Thoracic aorta (tissue), 2 donors: ENCODE data around the gene CYP4B1. TPM values are rescaled to one million over a fixed set of nuclear protein-coding genes. Genes with fewer than 3 reads are reported as not detected.

Experiments used
- ATAC-seq: fragments of 150-250 bp; one replicate; pipeline ENCODE4 v1.8.0; 2017; ENCODE audit warnings: low read depth; ENCODE audit not compliant: insufficient number of reproducible peaks, low FRiP score
- DNase-seq: peaks from one replicate; pipeline ENCODE4 v3.0.0-alpha.2; 2020; ENCODE audit warnings: low spot score
- H3K27ac ChIP-seq, 2 donors: fragments of 200-600 bp; sonication (generic); 1 replicate in 1 of 2; 2 replicates in 1 of 2; pipeline ENCODE4 v1.5.1; 2016; ENCODE audit warnings: mild to moderate bottlenecking in 2 of 2, moderate library complexity in 2 of 2
- H3K27me3 ChIP-seq: fragments of 200-600 bp; sonication (generic); replicated peaks from 2 replicates; pipeline ENCODE4 v1.6.0; 2016; ENCODE audit warnings: mild to moderate bottlenecking; ENCODE audit not compliant: insufficient read depth
- H3K36me3 ChIP-seq: fragments of 200-600 bp; sonication (generic); one replicate; pipeline ENCODE4 v1.5.1; 2016
- H3K4me1 ChIP-seq, 2 donors: fragments of 200-600 bp; sonication (generic); 1 replicate in 1 of 2; 2 replicates in 1 of 2; pipeline versions ENCODE4 v1.5.1 to v1.6.0; 2016; ENCODE audit warnings: low read depth in 2 of 2, mild to moderate bottlenecking in 1 of 2; ENCODE audit not compliant: control insufficient read depth in 1 of 2
- H3K4me3 ChIP-seq: fragments of 200-600 bp; sonication (generic); 2 replicates; pipeline ENCODE4 v1.5.1; 2016; ENCODE audit warnings: mild to moderate bottlenecking
- H3K9me3 ChIP-seq: fragments of 200-600 bp; sonication (generic); 2 replicates; pipeline ENCODE4 v1.5.1; 2016
- CTCF ChIP-seq: fragments of 200-600 bp; sonication (generic); IDR thresholded peaks from one replicate; pipeline ENCODE4 v1.5.1; 2019; ENCODE audit warnings: antibody characterized with exemption
- total RNA-seq, 2 donors: library from RNA; depleted of rRNA; stranded (reverse); fragments of >200 nt; gene quantifications; one replicate each; pipeline versions ENCODE4 v1.1.0 to v1.2.3, GENCODE V29; 2016

The CYP4B1 gene
- total RNA-seq, 2 donors from 2014 or later, result 57.9 to 117 TPM

GRCh38 chr1:46812065-46812963 lies 13.5 kb downstream of the CYP4B1 start:
- DNase-seq (no peak), ATAC-seq (no peak)
- Histone ChIP-seq H3K4me3 (no peak overlapping the region), H3K36me3 (no peaks in the 10 kb centered on the region), H3K27me3 (no peaks in the 10 kb centered on the region), H3K9me3 (no peaks in the 10 kb centered on the region), H3K27ac (no peak overlapping the region), H3K4me1 (no peaks in the 10 kb centered on the region)
- no peak for TF ChIP-seq CTCF

GRCh38 chr1:46812996-46813857 lies 14.4 kb downstream of the CYP4B1 start:
- ATAC-seq (no peak), DNase-seq (no peak)
- no peaks in the 10 kb centered on the region for H3K4me1 ChIP-seq
- no peak overlapping the region for H3K27ac ChIP-seq
- H3K4me3 ChIP-seq, result no peak overlapping the region
- H3K27me3 ChIP-seq, result no peaks in the 10 kb centered on the region
- H3K9me3 ChIP-seq, result no peaks in the 10 kb centered on the region
- TF ChIP-seq CTCF, result no peak
- no peaks in the 10 kb centered on the region for H3K36me3 ChIP-seq

- no peak for ATAC-seq
- Histone ChIP-seq H3K4me3 (no peak overlapping the region), H3K27ac (no peak overlapping the region), H3K36me3 (no peaks in the 10 kb centered on the region), H3K4me1 (no peaks in the 10 kb centered on the region), H3K27me3 (no peaks in the 10 kb centered on the region), H3K9me3 (no peaks in the 10 kb centered on the region)
- TF ChIP-seq CTCF, result no peak
- no peak for DNase-seq
Observed at GRCh38 chr1:46813858-46814396, 15.1 kb downstream of the CYP4B1 start.

- no peaks in the 10 kb centered on the region for H3K9me3 ChIP-seq
- H3K4me1 ChIP-seq, result no peaks in the 10 kb centered on the region
- no peaks in the 10 kb centered on the region for H3K36me3 ChIP-seq
- no peak for DNase-seq
- no peak for ATAC-seq
- no peak for TF ChIP-seq CTCF
- H3K4me3 ChIP-seq, result no peak overlapping the region
- H3K27me3 ChIP-seq, result no peaks in the 10 kb centered on the region
- H3K27ac ChIP-seq, result no peak overlapping the region
Observed at GRCh38 chr1:46815133-46815532, 16.3 kb downstream of the CYP4B1 start.

- Histone ChIP-seq H3K27me3 (no peaks in the 10 kb centered on the region), H3K27ac (no peak overlapping the region), H3K9me3 (no peaks in the 10 kb centered on the region), H3K4me3 (no peak overlapping the region), H3K4me1 (no peaks in the 10 kb centered on the region), H3K36me3 (no peaks in the 10 kb centered on the region)
- ATAC-seq, result no peak
- no peak for DNase-seq
- TF ChIP-seq CTCF, result no peak
Observed at GRCh38 chr1:46816930-46817329, 18.1 kb downstream of the CYP4B1 start.
